HG03558 (cell line): Measurements from ENCODE around the gene COA8.

ENCODE experiments used
- ATAC-seq: cut with Tn5 transposase; IDR thresholded peaks from one replicate; pipeline ENCODE4 v1.9.1; 2021; ENCODE audit warnings: moderate number of reproducible peaks; ENCODE audit not compliant: unreplicated experiment; ENCODE audit errors: extremely low read depth

COA8 gene

DNA sequence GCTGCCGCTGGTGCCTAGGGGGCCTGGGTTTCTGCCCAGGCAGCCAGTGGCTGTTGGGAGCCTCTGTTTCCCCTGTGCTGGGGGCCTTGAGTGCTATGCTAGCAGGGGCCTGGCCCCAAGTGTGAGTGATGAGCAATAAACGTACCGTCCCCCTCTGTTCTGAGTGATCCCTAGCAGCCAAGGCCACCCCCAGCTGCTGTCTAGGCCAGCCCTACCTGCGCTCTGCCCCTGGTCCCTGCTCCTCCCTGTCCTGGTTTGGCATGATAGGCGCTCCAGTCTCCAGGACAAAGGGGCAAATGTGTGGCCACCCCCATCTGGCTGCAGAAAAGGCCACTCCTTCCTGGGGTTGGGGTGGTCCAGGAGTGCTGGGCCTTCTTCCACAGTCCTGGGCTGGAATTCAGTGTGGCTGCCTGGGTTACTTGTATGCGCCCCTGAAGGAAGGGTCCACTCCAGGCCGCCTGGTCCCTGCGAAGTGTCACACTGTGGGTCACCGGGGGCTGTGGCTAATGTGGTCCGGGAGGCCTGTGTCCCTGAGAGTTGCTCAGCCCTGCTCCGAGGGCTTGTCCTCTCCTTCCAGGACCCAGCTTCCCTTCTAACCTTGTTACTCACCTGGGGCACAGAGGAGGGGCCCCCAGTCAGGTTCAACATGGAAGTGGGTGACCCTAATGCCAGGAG, 26.7 kb upstream of the COA8 start:
- no peak for ATAC-seq

DNA sequence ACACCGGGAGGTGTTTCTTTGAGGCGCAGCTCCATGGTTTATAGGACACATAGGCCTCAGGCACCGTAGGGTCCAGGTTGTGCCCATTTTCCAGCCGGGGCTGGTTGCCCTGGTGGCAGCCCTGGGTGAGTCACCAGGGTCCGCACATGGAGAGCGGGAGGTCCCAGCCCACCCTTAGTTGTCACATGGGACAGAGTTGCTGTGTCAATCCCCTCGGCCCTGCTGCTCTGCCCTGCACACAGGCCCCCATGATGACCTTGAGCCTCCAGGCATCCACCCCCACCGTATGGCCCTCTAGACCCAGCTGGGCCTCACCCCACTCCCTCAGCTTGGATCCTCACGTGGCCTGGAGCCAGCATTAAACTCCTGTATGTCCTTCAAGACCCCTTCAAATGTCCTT, 26.1 kb upstream of the COA8 start:
- no peak for ATAC-seq

DNA sequence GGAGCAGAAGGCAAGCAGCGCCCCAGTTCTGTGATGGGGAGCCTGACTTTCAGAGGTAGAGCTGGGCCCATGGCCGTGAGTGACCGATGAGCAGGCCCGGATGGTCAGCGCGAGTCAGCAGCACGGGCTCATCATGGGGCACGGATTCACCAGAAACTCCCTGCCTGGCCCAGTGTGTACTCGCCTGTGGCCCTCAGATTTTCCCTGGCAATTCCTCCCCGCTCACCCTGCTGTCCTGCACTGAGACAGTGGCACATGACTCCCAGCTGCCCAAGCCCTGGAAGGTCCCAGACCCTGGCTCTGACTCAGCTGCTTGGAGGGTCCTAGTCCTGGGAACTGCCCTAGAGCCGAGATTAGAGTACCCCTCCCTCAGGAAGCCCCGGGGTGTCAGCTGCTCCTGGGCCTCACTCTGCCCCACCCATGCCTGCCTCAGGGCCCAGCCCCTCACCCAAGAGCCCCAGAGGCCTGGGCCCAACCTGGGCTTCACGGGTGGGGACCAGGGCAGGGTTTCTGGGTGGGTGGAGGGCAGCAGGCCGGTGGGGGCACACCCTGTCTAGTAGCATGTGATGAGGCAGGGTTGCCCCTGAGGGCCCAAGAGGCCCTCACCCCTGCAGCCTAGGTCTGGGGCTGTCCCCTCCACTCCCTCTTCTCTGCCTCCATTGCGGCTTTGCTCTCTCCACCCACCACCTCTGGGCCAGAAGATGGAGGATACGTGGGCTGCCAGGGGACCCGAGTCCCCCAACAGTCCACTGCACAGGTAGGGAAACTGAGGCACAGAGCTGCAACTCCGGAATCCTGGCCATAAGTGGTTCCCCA, 25.4 kb upstream of the COA8 start:
- no peak for ATAC-seq

DNA sequence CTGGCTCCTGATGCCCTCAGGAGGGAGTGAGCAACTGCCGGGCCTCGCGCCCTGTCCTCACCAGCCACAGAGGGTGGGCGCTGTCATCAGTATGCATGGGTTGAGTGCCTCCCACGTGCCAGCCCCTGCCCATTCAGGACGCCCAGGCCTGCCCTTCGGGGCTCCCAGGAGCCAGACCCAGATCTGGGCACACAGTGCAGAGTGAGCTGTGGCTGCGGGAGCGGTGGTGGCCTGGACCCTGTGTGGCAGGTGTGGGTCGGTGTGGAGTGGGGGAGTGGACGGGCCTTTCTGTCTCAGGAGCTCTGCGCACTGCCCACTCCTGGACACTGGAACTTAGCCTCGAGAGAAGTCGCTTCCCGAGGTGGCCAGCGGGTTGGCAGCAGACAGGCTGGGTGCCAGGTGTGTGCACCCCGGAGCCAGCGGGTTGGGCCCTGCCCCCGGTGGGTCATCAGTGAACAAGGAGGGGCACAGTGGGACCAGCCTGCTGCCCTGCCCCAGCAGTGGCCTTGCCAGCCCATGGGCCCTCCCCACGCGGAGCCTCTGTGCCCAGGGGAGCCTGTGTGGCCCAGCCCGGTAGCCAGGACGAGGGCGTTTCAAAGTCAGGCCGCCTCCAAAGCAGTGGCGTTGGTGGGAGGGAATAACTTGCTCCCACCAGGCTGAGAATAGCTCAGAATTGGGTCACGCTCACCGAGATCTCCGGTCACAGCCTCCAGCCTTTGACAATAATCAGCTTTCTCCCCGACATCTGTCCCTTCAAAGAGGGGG, 24.3 kb upstream of the COA8 start:
- no peak for ATAC-seq

DNA sequence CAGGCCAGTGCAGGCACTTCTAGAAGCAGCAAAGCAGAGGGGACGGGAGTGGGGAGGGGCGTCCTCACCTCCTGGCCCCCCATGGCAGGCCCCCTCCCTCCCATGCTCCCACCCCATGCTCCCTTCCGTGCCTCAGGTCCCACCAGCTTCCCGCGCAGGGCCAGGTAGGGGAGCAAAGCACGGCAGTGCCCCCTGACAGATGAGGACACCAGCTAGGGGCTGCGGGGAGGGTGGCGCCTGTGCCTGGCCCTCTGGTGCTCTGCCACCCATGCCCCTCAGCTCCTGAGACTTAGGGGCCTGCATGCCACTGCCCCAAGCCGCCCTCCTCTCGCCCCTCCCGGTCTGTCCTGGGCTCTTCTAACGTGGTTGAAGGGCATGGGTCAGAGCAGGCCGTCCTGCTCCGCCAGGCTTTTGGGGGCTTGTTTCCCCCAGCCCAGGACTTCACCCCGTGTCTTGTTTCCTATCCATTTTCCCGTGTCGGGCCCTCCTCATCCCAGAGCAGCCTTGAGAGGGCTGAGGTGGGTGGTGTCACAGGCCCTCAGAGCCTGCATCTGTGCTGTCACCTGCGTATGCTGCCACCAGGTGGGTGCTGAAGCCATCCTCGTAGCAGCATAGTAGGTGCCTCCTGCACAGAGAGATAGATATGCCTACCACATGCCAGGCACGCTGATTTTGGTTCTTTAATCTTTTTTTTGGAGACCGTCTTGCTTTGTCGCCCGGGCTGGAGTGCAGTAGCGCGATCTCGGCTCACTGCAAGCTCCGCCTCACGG, 23.5 kb upstream of the COA8 start:
- ATAC-seq, result no peak

- ATAC-seq, result no peak
These were observed 21.7 kb upstream of the COA8 start for GRCh38 chr14:103540821-103541708.

- ATAC-seq, result no peak
These were observed 20.8 kb upstream of the COA8 start for GRCh38 chr14:103541709-103542604.

- no peak for ATAC-seq
These were observed 20.1 kb upstream of the COA8 start for GRCh38 chr14:103542605-103543088.

GRCh38 chr14:103543140-103543539, 19.6 kb upstream of the COA8 start:
- no peak for ATAC-seq

DNA sequence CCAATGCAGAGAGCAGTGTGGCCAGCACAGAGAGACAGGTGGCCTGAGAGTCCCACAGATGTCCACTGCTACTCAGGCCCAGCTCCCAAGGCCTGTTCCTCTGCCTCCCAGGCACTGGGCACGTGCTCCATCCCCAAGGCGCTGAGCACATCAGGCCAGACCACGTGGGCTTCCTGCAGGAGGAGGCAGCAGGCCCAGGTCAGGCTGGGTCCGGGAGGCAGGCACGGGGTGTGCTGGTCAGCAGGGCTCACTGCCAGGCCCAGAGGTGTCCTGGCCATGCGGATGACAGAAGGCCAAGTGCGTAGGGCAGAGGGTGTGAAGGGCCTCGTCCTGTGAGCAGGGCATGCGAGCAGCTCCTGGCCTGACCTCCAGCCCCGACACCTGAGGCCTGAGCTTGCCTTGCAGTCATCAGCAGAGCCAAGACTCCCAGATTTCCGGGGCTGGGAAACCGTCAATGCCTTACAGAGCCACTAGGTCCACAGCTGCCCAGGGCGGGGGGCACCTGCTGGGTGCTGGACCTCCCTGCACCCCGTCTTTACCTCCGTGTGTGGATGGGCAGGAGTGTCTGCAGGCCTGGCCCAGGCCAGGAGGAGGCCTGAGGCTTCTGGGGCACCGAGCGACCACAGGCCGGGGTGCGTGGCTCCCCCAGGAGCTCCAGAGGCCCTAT, 18.9 kb upstream of the COA8 start:
- no peak for ATAC-seq

DNA sequence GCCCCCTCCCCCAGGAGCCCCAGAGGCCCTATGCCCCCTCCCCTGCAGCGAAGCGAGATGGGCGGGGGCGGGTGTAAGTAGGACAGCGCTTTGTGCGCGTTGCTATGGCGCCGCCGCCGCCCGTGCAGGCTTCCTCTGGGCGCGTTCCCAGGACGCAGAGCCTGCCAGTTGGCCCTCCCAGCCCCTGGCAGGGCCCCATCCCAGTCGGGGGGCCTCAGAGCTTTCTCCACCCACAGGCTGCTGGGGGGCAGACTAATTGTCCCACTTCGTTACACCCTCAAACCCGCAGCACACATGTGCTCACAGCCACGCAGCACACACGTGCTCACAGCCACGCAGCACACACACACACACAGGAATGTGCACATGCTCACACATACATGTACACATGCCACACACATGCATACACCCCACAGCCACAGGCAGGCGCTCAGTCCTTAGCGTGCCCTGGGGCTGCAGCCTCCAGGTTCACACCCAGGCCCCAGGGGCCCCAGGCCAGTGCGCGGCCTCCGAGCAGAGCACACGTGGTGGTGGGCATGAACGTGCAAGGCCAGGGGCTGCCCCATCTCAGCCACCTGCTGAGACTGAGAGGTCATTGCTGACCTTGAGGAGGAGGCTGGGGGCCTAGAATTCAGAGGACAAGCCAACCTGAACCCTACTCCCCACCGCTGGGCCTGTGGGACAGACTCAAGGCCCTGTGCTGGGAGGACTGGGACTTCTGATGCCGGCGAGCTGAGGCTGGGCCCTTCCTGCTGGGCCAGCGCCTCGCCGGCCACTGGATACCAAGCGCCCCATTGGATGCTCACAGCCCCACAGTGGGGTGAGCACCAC, 18.2 kb upstream of the COA8 start:
- ATAC-seq, result no peak

DNA sequence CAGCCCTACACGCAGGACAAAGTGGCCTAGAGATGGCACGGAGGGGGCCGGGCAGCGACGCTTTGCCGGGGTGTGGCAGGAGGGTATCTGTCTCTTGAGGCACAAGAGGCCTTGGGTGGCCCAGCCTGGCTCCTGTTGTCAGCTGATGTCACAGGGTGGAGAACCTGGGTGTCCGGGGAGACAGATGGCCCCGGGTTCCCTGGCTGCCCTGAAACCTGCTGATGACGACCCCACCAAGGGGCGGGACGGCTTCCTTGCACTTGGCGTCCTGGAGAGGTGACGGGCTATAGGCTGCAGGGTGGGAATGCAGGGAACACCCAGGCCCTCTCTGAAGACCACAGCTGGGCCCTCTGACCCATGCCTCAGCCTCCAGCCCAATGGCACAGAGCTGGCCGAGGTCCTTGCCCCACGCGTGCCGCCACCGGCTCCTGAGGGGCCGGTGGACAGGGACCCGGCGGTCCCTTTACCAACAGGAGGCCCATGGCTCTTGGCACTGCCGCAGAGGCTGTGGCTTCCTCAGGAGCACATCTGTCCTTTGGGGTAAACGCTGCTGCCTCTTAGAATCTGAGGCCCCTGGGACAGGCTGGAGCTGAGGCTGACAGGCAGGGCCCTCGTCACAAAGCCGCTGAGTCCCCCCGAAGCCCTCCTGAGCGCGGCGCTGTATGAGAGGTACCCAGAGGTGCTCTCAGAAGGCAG, 17.4 kb upstream of the COA8 start:
- no peak for ATAC-seq

DNA sequence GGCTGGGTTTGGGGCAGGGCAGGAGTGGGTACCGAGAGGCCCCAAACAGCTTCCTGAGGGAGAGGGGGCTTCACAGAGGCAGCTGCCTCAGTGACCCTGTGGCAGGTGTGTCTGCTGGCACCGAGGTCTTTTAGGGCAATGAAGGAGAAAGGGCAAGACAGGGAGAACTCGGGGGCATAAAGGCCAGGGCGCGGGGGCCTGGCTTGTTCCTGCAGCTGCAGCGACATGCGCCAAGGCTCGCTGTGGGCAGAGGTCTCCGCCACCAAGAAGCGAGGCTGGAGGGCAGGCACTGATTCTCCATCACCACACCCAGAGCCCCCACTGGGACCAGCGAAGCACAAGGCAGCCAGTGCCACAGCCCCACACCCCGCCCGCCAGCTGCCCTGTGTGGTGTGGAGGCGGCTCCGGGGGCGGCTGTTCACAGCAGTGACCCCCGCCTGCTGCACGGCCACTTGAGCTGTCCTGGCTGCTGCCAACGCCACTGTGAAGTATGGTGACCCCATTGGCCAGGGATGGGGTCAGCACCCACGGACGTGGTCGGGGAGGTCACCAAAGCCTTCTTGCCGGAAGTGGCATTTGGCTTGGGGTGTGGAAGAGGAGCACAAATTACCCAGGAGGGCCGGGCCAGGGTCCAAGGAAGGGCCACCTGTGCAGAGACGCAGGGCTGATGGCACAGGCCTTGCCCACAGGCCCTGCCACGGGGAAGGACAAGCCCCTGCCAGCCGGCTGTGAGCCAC, 16.7 kb upstream of the COA8 start:
- no peak for ATAC-seq

DNA sequence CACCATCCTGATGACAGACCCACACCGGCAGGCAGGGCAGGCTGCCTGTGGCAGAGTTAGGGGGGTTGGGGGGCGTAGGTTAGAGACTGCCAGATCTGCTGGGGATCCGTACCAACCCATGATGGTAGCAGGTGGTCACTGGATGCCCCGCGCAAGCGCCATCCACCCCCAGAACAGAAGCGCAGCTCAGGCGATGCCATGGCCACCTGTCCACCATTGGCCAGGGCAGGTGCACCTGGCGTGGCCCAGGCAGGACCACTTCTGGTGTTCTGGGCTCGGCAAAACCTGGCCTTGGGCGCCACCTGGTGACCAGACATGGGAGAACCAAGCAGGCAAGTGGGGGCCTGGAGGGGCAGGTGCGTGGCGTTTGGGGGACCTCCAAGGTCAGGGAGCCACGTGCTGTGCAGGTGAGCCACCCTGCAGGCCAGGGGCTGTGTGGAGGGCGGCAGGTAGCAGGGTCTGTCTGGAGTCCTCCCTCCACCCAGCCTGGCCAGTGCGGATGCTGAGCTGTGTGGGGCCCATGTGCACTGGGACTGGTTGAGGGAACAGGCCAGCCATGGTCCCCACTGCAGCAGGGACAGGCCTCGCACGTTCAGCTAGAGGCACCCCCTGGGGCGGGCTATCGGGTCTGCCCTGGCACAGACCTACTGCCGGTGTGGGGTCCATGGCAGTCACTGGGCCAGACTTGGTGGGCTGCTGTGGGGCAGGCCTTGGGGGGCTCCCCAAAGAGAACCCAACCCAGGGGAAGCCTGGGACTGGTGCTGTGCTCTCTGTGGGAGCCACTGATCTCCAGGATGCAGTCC, 15.9 kb upstream of the COA8 start:
- no peak for ATAC-seq

DNA sequence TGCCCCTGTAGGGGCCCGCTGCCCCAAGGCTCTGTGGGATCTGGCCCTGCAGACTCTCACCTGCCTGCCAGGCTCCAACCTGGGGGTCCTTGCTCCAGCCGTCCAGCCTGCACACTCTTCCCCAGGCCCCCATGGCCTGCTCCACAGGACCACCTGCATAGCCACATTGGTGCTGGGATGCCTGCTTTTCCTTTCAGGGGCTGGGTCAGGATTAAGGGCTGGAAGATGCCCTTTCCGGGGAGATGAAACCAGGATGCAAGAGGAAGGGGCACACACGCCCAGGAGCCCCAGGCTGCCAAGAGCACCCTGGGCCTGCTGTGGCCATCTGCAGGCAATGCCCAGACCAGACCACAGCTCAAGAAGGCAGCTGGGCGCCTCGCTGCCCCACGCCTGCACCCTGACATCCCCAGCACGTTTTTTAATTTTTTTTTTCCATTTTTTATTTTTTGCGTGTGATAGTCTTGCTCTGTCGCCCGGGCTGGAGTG, 15.3 kb upstream of the COA8 start:
- no peak for ATAC-seq
